NB4 (cell line): ENCODE results near the gene HS3ST3B1.
A peak's percentile ranks its signal among the peaks of the same experiment; 100 is the strongest.

Experiments
- CTCF ChIP-seq: IDR thresholded peaks from one replicate; pipeline ENCODE4 v1.5.1; 2012; ENCODE audit warnings: low read depth, low read length
- MAX ChIP-seq: IDR thresholded peaks from 2 replicates; pipeline ENCODE4 v1.6.1; 2011; ENCODE audit warnings: low read depth, low read length
- MYC ChIP-seq: IDR thresholded peaks from 2 replicates; pipeline ENCODE4 v1.6.1; 2011; ENCODE audit warnings: low read depth, low read length
- POLR2A ChIP-seq: IDR thresholded peaks from 2 replicates; pipeline ENCODE4 v1.6.1; 2011; ENCODE audit warnings: mild to moderate bottlenecking; ENCODE audit not compliant: insufficient read length; ENCODE audit errors: extremely low read depth

GRCh38 chr17:14299280-14300141 is 1.4 kb upstream of the HS3ST3B1 start:
- TF ChIP-seq CTCF = no peak
- TF ChIP-seq POLR2A = no peak
- TF ChIP-seq MYC = 0 out of 2 replicates have a peak, but pooled peaks have one; percentile 10
- TF ChIP-seq MAX = no peak
